SU-DHL-6 (cell line): ENCODE results near the gene C14orf93.

Source experiments
- CTCF ChIP-seq: fragments of 200-600 bp; sonication (generic); IDR thresholded peaks from one replicate; pipeline ENCODE4 v1.5.1; 2017; ENCODE audit warnings: antibody characterized with exemption, mild to moderate bottlenecking, low read length, moderate library complexity; ENCODE audit not compliant: insufficient read depth, poor library complexity, severe bottlenecking
- EZH2phosphoT487 ChIP-seq: fragments of 200-600 bp; sonication (generic), shearing (Covaris generic); conservative IDR thresholded peaks from 2 replicates; pipeline ENCODE4 v1.6.1; 2018; ENCODE audit warnings: mild to moderate bottlenecking, antibody characterized with exemption, low read length, moderate library complexity, mixed read lengths

GRCh38 chr14:22979748-22980392, 30.1 kb downstream of the C14orf93 start:
- TF ChIP-seq CTCF (no peak), EZH2phosphoT487 (no peak)
